ENCODE data around the gene CELF4.

CELF4 gene

GRCh38 chr18:37403100-37403781 is 162.4 kb downstream of the CELF4 start:
- H3K79me2 ChIP-seq (ENCODE audit: insufficient read depth, low read length) = no peaks in the 10 kb centered on the region
- H3K4me3 ChIP-seq (ENCODE audit: low read depth in 1 of 2, low read length in 2 of 2) = no peak overlapping the region
- 0 out of 2 replicates have a peak, but pooled peaks cover 6% of the 10 kb centered on the region for H3K4me1 ChIP-seq (ENCODE audit: insufficient read depth, low read length)
- 0 out of 3 replicates have a peak, but pooled peaks have one; percentile 9 for ATAC-seq (ENCODE audit: insufficient read depth, low read depth)
- no peaks in the 10 kb centered on the region for H3K9me3 ChIP-seq (ENCODE audit: insufficient read depth, low read length, severe bottlenecking)
- H3K4me2 ChIP-seq (ENCODE audit: insufficient read depth, low read length) = no peak overlapping the region
- H3K27ac ChIP-seq (ENCODE audit: low read length) = no peak overlapping the region
- DNase-seq = no peak
- H3K36me3 ChIP-seq (ENCODE audit: insufficient read depth, low read length) = no peaks in the 10 kb centered on the region
- TF ChIP-seq, protein P1, sequence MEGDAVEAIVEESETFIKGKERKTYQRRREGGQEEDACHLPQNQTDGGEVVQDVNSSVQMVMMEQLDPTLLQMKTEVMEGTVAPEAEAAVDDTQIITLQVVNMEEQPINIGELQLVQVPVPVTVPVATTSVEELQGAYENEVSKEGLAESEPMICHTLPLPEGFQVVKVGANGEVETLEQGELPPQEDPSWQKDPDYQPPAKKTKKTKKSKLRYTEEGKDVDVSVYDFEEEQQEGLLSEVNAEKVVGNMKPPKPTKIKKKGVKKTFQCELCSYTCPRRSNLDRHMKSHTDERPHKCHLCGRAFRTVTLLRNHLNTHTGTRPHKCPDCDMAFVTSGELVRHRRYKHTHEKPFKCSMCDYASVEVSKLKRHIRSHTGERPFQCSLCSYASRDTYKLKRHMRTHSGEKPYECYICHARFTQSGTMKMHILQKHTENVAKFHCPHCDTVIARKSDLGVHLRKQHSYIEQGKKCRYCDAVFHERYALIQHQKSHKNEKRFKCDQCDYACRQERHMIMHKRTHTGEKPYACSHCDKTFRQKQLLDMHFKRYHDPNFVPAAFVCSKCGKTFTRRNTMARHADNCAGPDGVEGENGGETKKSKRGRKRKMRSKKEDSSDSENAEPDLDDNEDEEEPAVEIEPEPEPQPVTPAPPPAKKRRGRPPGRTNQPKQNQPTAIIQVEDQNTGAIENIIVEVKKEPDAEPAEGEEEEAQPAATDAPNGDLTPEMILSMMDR (IDR thresholded peaks at IDR 0.05; ENCODE audit: borderline replicate concordance, extremely low read depth, low read length, poor library complexity, severe bottlenecking) = no peak
- TF ChIP-seq EZH2 (IDR thresholded peaks at IDR 0.05; ENCODE audit: borderline replicate concordance, low read depth, low read length, severe bottlenecking) = no peak
- H2AFZ ChIP-seq (ENCODE audit: low read depth, low read length) = no peak overlapping the region
- no peak overlapping the region for H3K9ac ChIP-seq (ENCODE audit: low read depth, low read length)
- no peaks in the 10 kb centered on the region for H4K20me1 ChIP-seq (ENCODE audit: insufficient read depth, low read length)
- no peaks in the 10 kb centered on the region for H3K27me3 ChIP-seq (ENCODE audit: insufficient read depth, low read length, poor library complexity)

DNA sequence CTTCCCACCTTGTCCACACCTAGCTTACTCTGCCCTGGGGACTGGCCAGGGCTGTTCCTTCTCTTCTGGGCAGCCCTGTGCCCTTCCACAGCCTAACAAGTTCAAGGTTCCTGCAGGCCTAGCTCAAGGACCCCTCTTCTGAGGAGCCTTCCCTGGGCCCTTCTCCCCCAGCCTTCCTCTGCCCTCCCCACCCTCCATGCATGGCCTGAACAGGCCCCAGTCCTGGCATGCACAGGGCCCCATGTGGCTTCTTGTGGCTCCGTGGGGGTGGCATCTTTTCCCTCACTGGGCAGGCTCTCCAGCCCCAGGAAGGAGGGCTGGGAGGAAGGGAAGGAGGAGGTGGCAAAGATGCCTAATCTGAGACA is 162.9 kb downstream of the CELF4 start:
- Histone ChIP-seq H3K4me1 (ENCODE audit: insufficient read depth, low read length) (0 out of 2 replicates have a peak, but pooled peaks cover 6% of the 10 kb centered on the region), H3K9me3 (ENCODE audit: insufficient read depth, low read length, severe bottlenecking) (no peaks in the 10 kb centered on the region), H3K4me3 (ENCODE audit: low read depth in 1 of 2, low read length in 2 of 2) (no peak overlapping the region), H3K79me2 (ENCODE audit: insufficient read depth, low read length) (no peaks in the 10 kb centered on the region), H3K27me3 (ENCODE audit: insufficient read depth, low read length, poor library complexity) (no peaks in the 10 kb centered on the region), H3K36me3 (ENCODE audit: insufficient read depth, low read length) (no peaks in the 10 kb centered on the region), H3K27ac (ENCODE audit: low read length) (no peak overlapping the region), H2AFZ (ENCODE audit: low read depth, low read length) (no peak overlapping the region), H3K9ac (ENCODE audit: low read depth, low read length) (no peak overlapping the region), H4K20me1 (ENCODE audit: insufficient read depth, low read length) (no peaks in the 10 kb centered on the region), H3K4me2 (ENCODE audit: insufficient read depth, low read length) (no peak overlapping the region)
- DNase-seq = no peak
- no peak for ATAC-seq (ENCODE audit: insufficient read depth, low read depth)
- TF ChIP-seq EZH2 (IDR thresholded peaks at IDR 0.05; ENCODE audit: borderline replicate concordance, low read depth, low read length, severe bottlenecking) = no peak
- TF ChIP-seq, protein P1 (IDR thresholded peaks at IDR 0.05; ENCODE audit: borderline replicate concordance, extremely low read depth, low read length, poor library complexity, severe bottlenecking) = no peak

DNA sequence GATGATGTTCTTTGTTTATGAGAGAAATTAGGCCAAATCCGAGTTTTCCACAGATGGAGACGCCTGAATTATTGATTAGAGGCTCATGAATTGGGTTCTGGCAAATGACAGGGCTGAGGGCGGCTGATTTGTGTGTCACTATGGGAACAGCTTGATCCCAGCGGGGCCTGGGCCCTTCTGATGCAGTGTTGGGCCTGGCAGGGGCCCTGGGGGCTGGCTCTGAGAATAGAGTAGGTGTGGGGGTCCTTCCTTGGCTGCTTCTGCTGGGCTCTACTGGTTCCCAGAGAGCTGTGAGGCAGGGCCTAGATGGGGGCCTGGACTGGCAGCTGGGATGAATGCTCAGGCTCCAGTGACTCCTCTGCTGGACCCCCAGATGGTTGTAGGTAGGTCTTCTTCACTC is 164.8 kb downstream of the CELF4 start:
- H4K20me1 ChIP-seq (ENCODE audit: insufficient read depth, low read length) = no peaks in the 10 kb centered on the region
- no peaks in the 10 kb centered on the region for H3K79me2 ChIP-seq (ENCODE audit: insufficient read depth, low read length)
- H2AFZ ChIP-seq (ENCODE audit: low read depth, low read length) = no peak overlapping the region
- H3K27me3 ChIP-seq (ENCODE audit: insufficient read depth, low read length, poor library complexity) = no peaks in the 10 kb centered on the region
- no peak for DNase-seq
- no peak overlapping the region for H3K9ac ChIP-seq (ENCODE audit: low read depth, low read length)
- H3K4me2 ChIP-seq (ENCODE audit: insufficient read depth, low read length) = no peak overlapping the region
- H3K27ac ChIP-seq (ENCODE audit: low read length) = no peak overlapping the region
- H3K36me3 ChIP-seq (ENCODE audit: insufficient read depth, low read length) = no peaks in the 10 kb centered on the region
- no peak for ATAC-seq (ENCODE audit: insufficient read depth, low read depth)
- 0 out of 2 replicates have a peak, but pooled peaks cover 6% of the 10 kb centered on the region for H3K4me1 ChIP-seq (ENCODE audit: insufficient read depth, low read length)
- no peak for TF ChIP-seq EZH2 (IDR thresholded peaks at IDR 0.05; ENCODE audit: borderline replicate concordance, low read depth, low read length, severe bottlenecking)
- TF ChIP-seq, protein P1 (IDR thresholded peaks at IDR 0.05; ENCODE audit: borderline replicate concordance, extremely low read depth, low read length, poor library complexity, severe bottlenecking) = no peak
- no peak overlapping the region for H3K4me3 ChIP-seq (ENCODE audit: low read depth in 1 of 2, low read length in 2 of 2)
- no peaks in the 10 kb centered on the region for H3K9me3 ChIP-seq (ENCODE audit: insufficient read depth, low read length, severe bottlenecking)

All from DND-41 (cell line).